Endothelial cell of umbilical vein (primary cell): ENCODE results near the gene IRF2BP1. TPM values are rescaled to one million over a fixed set of nuclear protein-coding genes. Genes with fewer than 3 reads are reported as not detected.

Source experiments
- BruUV-seq: library from RNA; stranded (reverse); fragments of 400-500 nt; replicated peaks from 2 replicates; lab custom pipeline; 2021; lab: Mats Ljungman, UMichigan
- CTCF ChIA-PET: fragments of 300-600, 350-600 bp; sonication (Branson Sonifier 250); formaldehyde crosslinking; loops from one replicate; lab custom pipeline; 2021; ENCODE audit warnings: antibody characterized with exemption, inconsistent platforms; lab: Charles Lee
- POLR2A ChIA-PET: fragments of 300-600, 350-600 bp; sonication (Branson Sonifier 250); formaldehyde crosslinking; loops from one replicate; lab custom pipeline; 2021; ENCODE audit warnings: antibody characterized with exemption, inconsistent platforms; lab: Charles Lee
- DNase-seq: peaks from one replicate; pipeline ENCODE4 v3.0.0-alpha.2; 2011; ENCODE audit warnings: low read depth, low spot score
- FAIRE-seq: peaks from 2 replicates; lab custom pipeline; 2011; peaks lifted over from hg19 to GRCh38; lab: Jason Lieb, UNC
- H2AFZ ChIP-seq: 2 replicates; pipeline ENCODE4 v1.6.0; 2012; ENCODE audit warnings: low read depth, low read length, control low read depth, inconsistent platforms
- H3K27ac ChIP-seq: 2 replicates; pipeline ENCODE4 v1.5.1; 2011; ENCODE audit warnings: low read depth, mild to moderate bottlenecking, control low read depth, low read length, moderate library complexity; ENCODE audit not compliant: insufficient read depth
- H3K27me3 ChIP-seq, 2 experiments: 2 replicates each; pipeline versions ENCODE4 v1.6.0 to v1.6.1; 2011; ENCODE audit warnings: low read length in 2 of 2, mixed read lengths in 1 of 2; ENCODE audit not compliant: control insufficient read depth in 2 of 2, insufficient read depth in 2 of 2
- H3K36me3 ChIP-seq, 2 experiments: 2 replicates in 1 of 2; 3 replicates in 1 of 2; pipeline ENCODE4 v1.5.1; 2011; ENCODE audit warnings: low read length in 2 of 2, mild to moderate bottlenecking in 1 of 2, moderate library complexity in 1 of 2; ENCODE audit not compliant: control insufficient read depth in 2 of 2, insufficient read depth in 2 of 2; ENCODE audit errors: extremely low read depth in 1 of 2
- H3K4me1 ChIP-seq: 3 replicates; pipeline ENCODE4 v1.5.1; 2011; ENCODE audit warnings: mild to moderate bottlenecking, low read length; ENCODE audit not compliant: control insufficient read depth, insufficient read depth; ENCODE audit errors: extremely low read depth
- H3K4me2 ChIP-seq: 2 replicates; pipeline ENCODE4 v1.6.1; 2011; ENCODE audit warnings: low read length, control low read depth, mixed read lengths; ENCODE audit not compliant: insufficient read depth
- H3K4me3 ChIP-seq, 3 experiments: fragments of 200-600 bp in 1 of 3; sonication (generic), shearing (Covaris generic) in 1 of 3; replicated peaks in 1 of 3; 2 replicates each; pipeline ENCODE4 v1.5.1; 2011 to 2016; ENCODE audit warnings: control low read depth in 3 of 3, low read length in 3 of 3, mild to moderate bottlenecking in 2 of 3, inconsistent platforms in 1 of 3, low read depth in 1 of 3, moderate library complexity in 1 of 3; ENCODE audit not compliant: insufficient read depth in 1 of 3
- H3K79me2 ChIP-seq: 2 replicates; pipeline ENCODE4 v1.6.0; 2012; ENCODE audit warnings: low read length, inconsistent platforms; ENCODE audit not compliant: control insufficient read depth, insufficient read depth
- H3K9ac ChIP-seq: replicated peaks from 2 replicates; pipeline ENCODE3; 2011; ENCODE audit warnings: low read length, control low read depth; ENCODE audit not compliant: insufficient read depth; ENCODE audit errors: extremely low read depth
- H3K9me1 ChIP-seq: replicated peaks from 3 replicates; pipeline ENCODE4 v1.6.0; 2011; ENCODE audit warnings: mild to moderate bottlenecking, low read length; ENCODE audit not compliant: control insufficient read depth, insufficient read depth; ENCODE audit errors: extremely low read depth
- H3K9me3 ChIP-seq: replicated peaks from 2 replicates; pipeline ENCODE4 v1.5.1; 2012; ENCODE audit warnings: low read length, inconsistent platforms; ENCODE audit not compliant: control insufficient read depth, insufficient read depth
- H4K20me1 ChIP-seq: replicated peaks from 2 replicates; pipeline ENCODE3; 2011; ENCODE audit warnings: mild to moderate bottlenecking, low read length; ENCODE audit not compliant: control insufficient read depth, insufficient read depth; ENCODE audit errors: extremely low read depth
- CTCF ChIP-seq, 2 donors: IDR thresholded peaks; 1 replicate in 1 of 2; 2 replicates in 1 of 2; pipeline ENCODE4 v1.5.1; 2011; ENCODE audit warnings: low read length in 2 of 2, mild to moderate bottlenecking in 2 of 2, moderate library complexity in 2 of 2, control low read depth in 1 of 2, inconsistent platforms in 1 of 2, low read depth in 1 of 2; ENCODE audit not compliant: insufficient read depth in 1 of 2; ENCODE audit errors: extremely low read depth in 1 of 2
- EZH2 ChIP-seq: IDR thresholded peaks from 2 replicates; pipeline ENCODE4 v1.6.1; 2012; ENCODE audit warnings: borderline replicate concordance, low read depth, mild to moderate bottlenecking, moderate library complexity, low read length, inconsistent platforms; ENCODE audit not compliant: severe bottlenecking
- FOS ChIP-seq: IDR thresholded peaks from 2 replicates; pipeline ENCODE4 v1.6.1; 2011; ENCODE audit warnings: mild to moderate bottlenecking, low read length, moderate library complexity, borderline replicate concordance; ENCODE audit not compliant: insufficient read depth
- GATA2 ChIP-seq: IDR thresholded peaks from 2 replicates; pipeline ENCODE4 v1.7.0; 2011; ENCODE audit warnings: low read depth, mild to moderate bottlenecking, moderate library complexity, mixed read lengths, low read length; ENCODE audit not compliant: insufficient read length, insufficient read depth
- JUN ChIP-seq: IDR thresholded peaks from 2 replicates; pipeline ENCODE4 v1.6.1; 2011; ENCODE audit warnings: borderline replicate concordance, low read depth; ENCODE audit not compliant: insufficient read length, insufficient read depth
- MAX ChIP-seq: IDR thresholded peaks from 2 replicates; pipeline ENCODE4 v1.6.1; 2011; ENCODE audit not compliant: insufficient read depth, insufficient read length
- MYC ChIP-seq: IDR thresholded peaks from one replicate; pipeline ENCODE4 v1.6.1; 2011; ENCODE audit warnings: mild to moderate bottlenecking, low read depth, low read length
- POLR2A ChIP-seq: IDR thresholded peaks from 2 replicates; pipeline ENCODE4 v1.6.1; 2012; ENCODE audit warnings: low read depth, mild to moderate bottlenecking, control low read depth, low read length
- POLR2AphosphoS5 ChIP-seq: IDR thresholded peaks from 2 replicates; pipeline ENCODE4 v1.6.1; 2012; ENCODE audit warnings: low read depth, mild to moderate bottlenecking, control low read depth, low read length, moderate library complexity; ENCODE audit not compliant: insufficient read depth
- dilution Hi-C: fragments of 300-500 bp; cut with MboI; formaldehyde crosslinking; loops from one replicate; pipeline ENCODE4 v1.15.0; 2019; ENCODE audit warnings: low sequenced_read_pairs; ENCODE audit not compliant: extremely low pct_ligation_motif_present
- intact Hi-C: fragments of 100-400 bp; cut with micrococcal nuclease; formaldehyde crosslinking; loops from one replicate; pipeline ENCODE4 v1.10.0; 2022
- polyA plus RNA-seq, 4 experiments: library from polyadenylated mRNA; depleted of rRNA in 3 of 4; stranded (reverse) in 3 of 4; unstranded in 1 of 4; fragments of >200 nt; gene quantifications; 2 replicates each; pipeline versions ENCODE4 v1.2.1 to v1.2.3, GENCODE V29; 2011 to 2012; ENCODE audit warnings: missing spikeins in 1 of 4
- total RNA-seq: library from RNA; stranded (reverse); gene quantifications from 2 replicates; pipeline ENCODE4 v1.2.3, GENCODE V29; 2021

The IRF2BP1 gene
- total and polyA plus RNA-seq, 2 donors (not counting 3 experiments of a cell fraction or from before 2014, with no cell fraction given), result 12.3 to 17.5 TPM

GRCh38 chr19:45872095-45872919, 13.6 kb downstream of the IRF2BP1 start:
- no peaks in the 10 kb centered on the region for H3K79me2 ChIP-seq
- no peak overlapping the region for H3K9ac ChIP-seq
- no peak overlapping the region for H3K4me2 ChIP-seq
- dilution Hi-C loops, result no loop called here
- TF ChIP-seq MYC (no peak), GATA2 (no peak), JUN (no peak), EZH2 (no peak)
- H3K4me3 ChIP-seq, result no peak overlapping the region
- H3K9me3 ChIP-seq, result no peaks in the 10 kb centered on the region
- H3K27me3 ChIP-seq, result peaks cover 2 to 9% of the 10 kb centered on the region in 2 experiments
- ChIA-PET CTCF (no interaction called here), POLR2A (no interaction called here)
- intact Hi-C loops, result no loop called here
- no peaks in the 10 kb centered on the region for H3K36me3 ChIP-seq
- no peak overlapping the region for H2AFZ ChIP-seq
- H3K4me1 ChIP-seq, result no peaks in the 10 kb centered on the region
- H4K20me1 ChIP-seq, result no peaks in the 10 kb centered on the region
- H3K9me1 ChIP-seq, result no peaks in the 10 kb centered on the region
- DNase-seq, result no peak
- FAIRE-seq, result no peak
- no TSS peak for BruUV-seq
- H3K27ac ChIP-seq, result no peak overlapping the region

GRCh38 chr19:45870798-45871197, 15.1 kb downstream of the IRF2BP1 start:
- H3K79me2 ChIP-seq, result no peaks in the 10 kb centered on the region
- no TSS peak for BruUV-seq
- no peak overlapping the region for H3K4me2 ChIP-seq
- ChIA-PET CTCF (interaction anchor here (0.6 to 1.5 kb wide), 3 partner anchors 46 to 106 kb away, joined by 3 to 5 read pairs (median 4); no protein-coding TSS in a partner anchor), POLR2A (no interaction called here)
- no peaks in the 10 kb centered on the region for H3K4me1 ChIP-seq
- H3K9me1 ChIP-seq, result no peaks in the 10 kb centered on the region
- H3K36me3 ChIP-seq, result no peaks in the 10 kb centered on the region
- no peak overlapping the region for H3K9ac ChIP-seq
- no peak for FAIRE-seq
- no peak for DNase-seq
- no peaks in the 10 kb centered on the region for H3K9me3 ChIP-seq
- H3K27ac ChIP-seq, result no peak overlapping the region
- intact Hi-C loops (no loop called here), dilution Hi-C loops (no loop called here)
- H4K20me1 ChIP-seq, result no peaks in the 10 kb centered on the region
- H3K4me3 ChIP-seq, result no peak overlapping the region
- no peak overlapping the region for H2AFZ ChIP-seq
- peaks cover 5 to 8% of the 10 kb centered on the region in 2 experiments for H3K27me3 ChIP-seq
- no peak for TF ChIP-seq GATA2
- no peak for TF ChIP-seq JUN
- no peak for TF ChIP-seq MYC
- TF ChIP-seq FOS, result no peak
- no peak for TF ChIP-seq EZH2
- no peak for TF ChIP-seq MAX
- no peak for TF ChIP-seq POLR2A
- TF ChIP-seq POLR2AphosphoS5, result no peak
- no peak for TF ChIP-seq CTCF (IDR thresholded peaks at IDR 0.05; ENCODE audit: extremely low read depth in 1 of 2, insufficient read depth in 1 of 2, low read depth in 1 of 2, low read length in 2 of 2)
